Measurements from ENCODE around the gene BLTP2.

GRCh38 chr17:28662527-28662829 is 17.5 kb upstream of the BLTP2 start:
- TF ChIP-seq TAF1 (IDR thresholded peaks at IDR 0.05; ENCODE audit: borderline replicate concordance, insufficient read depth, low read length) (no peak), POLR2AphosphoS5 (IDR thresholded peaks at IDR 0.05; ENCODE audit: low read depth, low read length) (no peak), REST (IDR thresholded peaks at IDR 0.05; ENCODE audit: insufficient read depth in 1 of 2, low read depth in 2 of 2, low read length in 2 of 2) (no peak), SIN3A (IDR thresholded peaks at IDR 0.05; ENCODE audit: borderline replicate concordance, insufficient read depth, low read length) (no peak)
